GM12891 (cell line): Measurements from ENCODE around the gene PNPLA5. TPM values are rescaled to one million over a fixed set of nuclear protein-coding genes. Genes with fewer than 3 reads are reported as not detected.

Experiments used
- DNase-seq: peaks from one replicate; pipeline ENCODE4 v3.0.0; 2011; ENCODE audit warnings: low spot score; ENCODE audit not compliant: insufficient read length
- FAIRE-seq: peaks from 2 replicates; lab custom pipeline; 2011; peaks lifted over from hg19 to GRCh38; lab: Jason Lieb, UNC
- PAX5 ChIP-seq: IDR thresholded peaks from 2 replicates; pipeline ENCODE4 v1.6.1; 2011; ENCODE audit warnings: low read length, moderate library complexity, mild to moderate bottlenecking; ENCODE audit not compliant: insufficient read depth, severe bottlenecking
- POLR2A ChIP-seq: IDR thresholded peaks from 2 replicates; pipeline ENCODE4 v1.6.1; 2011; ENCODE audit warnings: low read depth, low read length, control low read depth
- POLR2AphosphoS5 ChIP-seq: IDR thresholded peaks from 2 replicates; pipeline ENCODE4 v1.6.1; 2011; ENCODE audit warnings: low read depth, low read length, control low read depth
- POU2F2 ChIP-seq: IDR thresholded peaks from 2 replicates; pipeline ENCODE4 v1.6.1; 2011; ENCODE audit warnings: low read depth, mild to moderate bottlenecking, control low read depth, low read length, moderate library complexity
- SPI1 ChIP-seq: IDR thresholded peaks from 2 replicates; pipeline ENCODE4 v1.6.1; 2011; ENCODE audit warnings: low read depth, low read length, control low read depth
- TAF1 ChIP-seq: IDR thresholded peaks from 2 replicates; pipeline ENCODE4 v1.6.1; 2011; ENCODE audit warnings: low read depth, low read length, control low read depth
- polyA plus RNA-seq: library from polyadenylated mRNA; unstranded; fragments of >200 nt; gene quantifications from one replicate; pipeline ENCODE4 v1.2.1, GENCODE V29; 2012; ENCODE audit warnings: low read depth, missing spikeins, inconsistent platforms; ENCODE audit not compliant: missing spikeins

PNPLA5 gene
- polyA plus RNA-seq: not detected

DNA sequence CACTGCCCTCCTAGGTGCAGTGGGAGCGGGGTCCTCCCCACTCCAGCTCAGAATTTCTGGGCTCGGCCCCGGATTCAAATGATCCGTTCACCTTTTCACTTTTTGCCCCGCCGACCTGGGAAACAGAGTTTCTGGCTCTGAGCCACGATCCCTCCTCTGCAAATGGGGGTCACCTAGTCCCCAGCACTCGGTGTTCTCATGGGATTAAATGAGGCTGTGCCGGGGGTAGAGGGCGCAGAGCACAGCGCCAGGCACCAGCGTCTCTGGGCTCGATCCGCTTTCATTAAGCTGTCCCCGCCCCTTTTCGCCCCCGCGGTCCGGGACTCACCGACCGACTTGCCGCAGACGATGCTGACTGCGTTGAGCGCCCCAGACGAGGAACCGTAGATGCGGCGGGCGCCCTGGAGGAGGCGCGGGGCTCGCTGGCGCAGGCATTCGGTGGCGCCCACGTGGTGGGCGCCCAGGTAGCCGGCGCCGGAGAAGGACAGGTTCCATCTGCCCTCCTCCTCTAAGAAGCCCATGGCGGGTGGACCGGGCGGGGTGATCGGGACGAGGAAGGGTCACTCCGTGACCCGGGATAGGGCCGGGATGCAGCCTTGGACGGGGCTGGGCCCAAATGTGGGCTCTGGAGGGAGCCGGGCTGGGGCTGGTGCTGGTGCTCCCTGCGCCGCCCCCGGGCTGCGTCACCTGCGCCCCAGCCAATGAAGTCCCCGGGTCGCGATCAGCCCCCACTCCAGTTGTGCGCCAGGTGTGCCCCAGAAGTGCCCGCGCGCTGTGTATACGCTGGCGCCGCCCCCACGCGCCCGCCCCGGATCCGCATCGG is at the start of gene PNPLA5:
Gene PNPLA5 (minus strand): TSS at position 654 of the 823 bp plus-strand sequence. CDS start 133 bp downstream, at position 521.
- FAIRE-seq: no peak
- no peak for DNase-seq
- TF ChIP-seq POLR2A (no peak), POU2F2 (no peak)

- FAIRE-seq (no peak), DNase-seq (no peak)
- TF ChIP-seq PAX5 (no peak), SPI1 (no peak), POU2F2 (no peak), TAF1 (no peak), POLR2AphosphoS5 (no peak), POLR2A (no peak)
Observed at GRCh38 chr22:43941449-43941848, 49.6 kb upstream of the PNPLA5 start.

GRCh38 chr22:43931771-43932170 is 40.0 kb upstream of the PNPLA5 start:
- FAIRE-seq (no peak), DNase-seq (no peak)
- no peak for TF ChIP-seq POU2F2
- TF ChIP-seq PAX5: no peak
- no peak for TF ChIP-seq POLR2A
- no peak for TF ChIP-seq TAF1
- TF ChIP-seq SPI1: no peak
- TF ChIP-seq POLR2AphosphoS5: no peak

DNA sequence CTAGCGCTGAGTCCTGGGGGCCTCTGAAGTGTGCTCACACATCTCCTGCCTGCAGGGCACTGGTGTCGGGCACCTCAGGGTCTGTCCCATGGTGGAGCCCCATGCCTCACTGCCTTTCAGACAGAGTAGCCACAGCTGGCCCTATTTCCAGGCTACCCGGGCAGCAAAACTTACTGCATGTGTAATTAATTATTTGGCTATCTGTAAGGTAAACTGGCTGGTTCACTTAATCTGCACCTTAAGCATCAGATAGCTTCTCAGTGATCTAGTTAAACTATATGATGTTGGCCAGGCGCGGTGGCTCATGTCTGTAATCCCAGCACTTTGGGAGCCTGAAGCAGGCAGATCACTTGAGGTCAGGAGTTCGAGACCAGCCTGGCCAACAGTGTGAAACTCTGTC is 37.1 kb upstream of the PNPLA5 start:
- no peak for FAIRE-seq
- TF ChIP-seq PAX5: no peak
- no peak for TF ChIP-seq POLR2A
- TF ChIP-seq SPI1: no peak
- no peak for TF ChIP-seq TAF1
- TF ChIP-seq POU2F2: no peak
- no peak for TF ChIP-seq POLR2AphosphoS5
- DNase-seq: no peak

- no peak for DNase-seq
- TF ChIP-seq POLR2AphosphoS5 (no peak), POLR2A (no peak), TAF1 (no peak), PAX5 (no peak), POU2F2 (no peak), SPI1 (no peak)
- no peak for FAIRE-seq
Observed at GRCh38 chr22:43928468-43928867, 36.7 kb upstream of the PNPLA5 start.

DNA sequence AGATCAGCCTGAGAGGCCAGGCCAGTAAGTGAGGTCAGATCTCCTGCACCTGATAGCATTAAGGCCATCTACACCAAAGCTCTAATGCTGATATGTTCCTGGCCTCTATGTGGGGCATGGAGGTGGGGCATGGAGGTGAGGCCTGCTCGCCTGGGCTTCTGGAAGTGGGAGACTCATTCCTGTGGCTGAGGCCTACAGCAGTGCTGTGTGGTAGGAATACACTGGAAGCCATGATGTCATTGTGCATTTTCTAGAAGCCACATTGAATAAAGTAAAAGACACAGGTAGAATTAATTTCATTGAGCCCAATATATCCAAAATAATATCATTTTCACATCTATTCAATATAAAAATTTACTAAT is 34.5 kb upstream of the PNPLA5 start:
- TF ChIP-seq PAX5 (no peak), POLR2AphosphoS5 (no peak), SPI1 (no peak), POLR2A (no peak), POU2F2 (no peak), TAF1 (no peak)
- FAIRE-seq (no peak), DNase-seq (no peak)

- TF ChIP-seq POU2F2: no peak
- TF ChIP-seq PAX5: no peak
- no peak for TF ChIP-seq POLR2A
- no peak for TF ChIP-seq SPI1
- no peak for TF ChIP-seq TAF1
- TF ChIP-seq POLR2AphosphoS5: no peak
- DNase-seq: no peak
- no peak for FAIRE-seq
Observed at GRCh38 chr22:43925433-43926348, 33.9 kb upstream of the PNPLA5 start.

- no peak for FAIRE-seq
- TF ChIP-seq POU2F2 (no peak), POLR2A (no peak), PAX5 (no peak), POLR2AphosphoS5 (no peak), TAF1 (no peak), SPI1 (no peak)
- no peak for DNase-seq
Observed at GRCh38 chr22:43924877-43925276, 33.1 kb upstream of the PNPLA5 start.

DNA sequence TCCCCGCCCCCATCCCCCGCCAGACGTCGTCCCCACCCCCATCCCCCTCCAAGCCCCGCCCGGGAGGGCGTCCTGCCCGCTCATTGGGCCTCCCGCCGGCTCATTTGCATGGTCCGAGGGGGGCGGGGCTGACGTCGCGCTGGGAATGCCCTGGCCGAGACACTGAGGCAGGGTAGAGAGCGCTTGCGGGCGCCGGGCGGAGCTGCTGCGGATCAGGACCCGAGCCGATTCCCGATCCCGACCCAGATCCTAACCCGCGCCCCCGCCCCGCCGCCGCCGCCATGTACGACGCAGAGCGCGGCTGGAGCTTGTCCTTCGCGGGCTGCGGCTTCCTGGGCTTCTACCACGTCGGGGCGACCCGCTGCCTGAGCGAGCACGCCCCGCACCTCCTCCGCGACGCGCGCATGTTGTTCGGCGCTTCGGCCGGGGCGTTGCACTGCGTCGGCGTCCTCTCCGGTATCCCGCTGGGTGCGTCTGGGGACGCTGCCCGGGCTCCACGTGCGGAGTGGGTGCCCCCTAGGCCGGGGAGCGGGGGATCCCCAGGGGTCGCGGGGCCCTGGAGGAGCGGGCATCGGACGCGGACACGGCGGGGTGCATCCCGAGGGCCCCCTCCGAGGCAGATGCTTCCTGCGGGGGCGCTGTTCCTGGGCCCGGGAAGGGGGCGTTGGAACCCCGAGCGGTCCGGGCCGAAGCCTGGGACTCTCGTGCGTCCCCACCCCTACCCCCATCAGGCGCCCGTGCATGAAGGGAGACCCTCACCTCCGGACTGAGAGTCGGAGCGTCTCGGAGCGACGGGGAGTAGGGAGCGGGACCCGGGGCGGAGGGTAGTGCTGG is 32.0 kb upstream of the PNPLA5 start, which contains the start of gene PNPLA3:
Gene PNPLA3 (plus strand): TSS at position 175 of the 834 bp plus-strand sequence. CDS start 107 bp downstream, at position 282.
- DNase-seq: peak; percentile 85
- peak; percentile 57 for FAIRE-seq
- TF ChIP-seq POU2F2: 0 out of 2 replicates have a peak, but pooled peaks have one; percentile 40
- no peak for TF ChIP-seq POLR2AphosphoS5
- TF ChIP-seq PAX5: no peak
- no peak for TF ChIP-seq POLR2A
- TF ChIP-seq TAF1: no peak
